ENCODE data around the gene VWDE. TPM values are rescaled to one million over a fixed set of nuclear protein-coding genes. Genes with fewer than 3 reads are reported as not detected.

The VWDE gene
- total RNA-seq, 1 experiment from 2014 or later, result 0.70 TPM

- Mint-ChIP-seq H3K36me3 (ENCODE audit: insufficient read depth, unreplicated experiment) (no peaks in the 10 kb centered on the region), H3K4me3 (ENCODE audit: unreplicated experiment) (no peak overlapping the region), H3K9me3 (ENCODE audit: unreplicated experiment) (peaks cover 15% of the 10 kb centered on the region), H3K4me1 (ENCODE audit: low read depth, unreplicated experiment) (no peaks in the 10 kb centered on the region), H3K27me3 (ENCODE audit: insufficient read depth, unreplicated experiment) (peaks cover 22% of the 10 kb centered on the region), H3K27ac (ENCODE audit: unreplicated experiment) (no peak overlapping the region)
- POLR2A ChIA-PET, result no interaction called here
- no peaks in the 10 kb centered on the region; the same call in 1 of the 2 replicates for H3K9me3 ChIP-seq
- H3K4me1 ChIP-seq, result no peaks in the 10 kb centered on the region
- intact Hi-C loops (cut with micrococcal nuclease; ENCODE audit: unreplicated experiment), result no loop called here
- no peak for DNase-seq
- no peak overlapping the region for H3K4me3 ChIP-seq (ENCODE audit: low read depth, low read length)
- H3K36me3 ChIP-seq (ENCODE audit: control insufficient read depth, insufficient read depth, low read length), result no peaks in the 10 kb centered on the region
- CTCF ChIA-PET, result no interaction called here
- no peak for TF ChIP-seq CTCF (IDR thresholded peaks at IDR 0.05; ENCODE audit: insufficient read depth in 1 of 2, low read depth in 1 of 2, low read length in 1 of 2, severe bottlenecking in 1 of 2, unreplicated experiment in 1 of 2)
- H3K27me3 ChIP-seq (replicated peaks; ENCODE audit: control insufficient read depth, insufficient read depth, low read length), result peaks cover 1% of the 10 kb centered on the region; the same call in 1 of the 2 replicates
- no TSS peak for BruUV-seq (replicated peaks)
These were observed 1.3 kb downstream of the VWDE start for GRCh38 chr7:12402365-12402725.

GRCh38 chr7:12401538-12402364 is 1.9 kb downstream of the VWDE start:
- DNase-seq, result no peak
- POLR2A ChIA-PET, result no interaction called here
- H3K27me3 Mint-ChIP-seq (ENCODE audit: insufficient read depth, unreplicated experiment), result peaks cover 22% of the 10 kb centered on the region
- no peak overlapping the region for H3K27ac Mint-ChIP-seq (ENCODE audit: unreplicated experiment)
- peaks cover 12% of the 10 kb centered on the region for H3K9me3 Mint-ChIP-seq (ENCODE audit: unreplicated experiment)
- peaks cover 1% of the 10 kb centered on the region; the same call in 1 of the 2 replicates for H3K27me3 ChIP-seq (replicated peaks; ENCODE audit: control insufficient read depth, insufficient read depth, low read length)
- no peak overlapping the region for H3K4me3 Mint-ChIP-seq (ENCODE audit: unreplicated experiment)
- TF ChIP-seq CTCF (IDR thresholded peaks at IDR 0.05; ENCODE audit: insufficient read depth in 1 of 2, low read depth in 1 of 2, low read length in 1 of 2, severe bottlenecking in 1 of 2, unreplicated experiment in 1 of 2), result no peak
- no peaks in the 10 kb centered on the region for H3K36me3 Mint-ChIP-seq (ENCODE audit: insufficient read depth, unreplicated experiment)
- no peaks in the 10 kb centered on the region; the same call in 1 of the 2 replicates for H3K9me3 ChIP-seq
- H3K4me3 ChIP-seq (ENCODE audit: low read depth, low read length), result no peak overlapping the region
- BruUV-seq (replicated peaks), result no TSS peak
- H3K4me1 ChIP-seq, result no peaks in the 10 kb centered on the region
- H3K4me1 Mint-ChIP-seq (ENCODE audit: low read depth, unreplicated experiment), result no peaks in the 10 kb centered on the region
- H3K36me3 ChIP-seq (ENCODE audit: control insufficient read depth, insufficient read depth, low read length), result no peaks in the 10 kb centered on the region
- CTCF ChIA-PET, result no interaction called here
- intact Hi-C loops (cut with micrococcal nuclease; ENCODE audit: unreplicated experiment), result no loop called here

GRCh38 chr7:12398186-12398585 is 5.5 kb downstream of the VWDE start:
- no peak for TF ChIP-seq CTCF (IDR thresholded peaks at IDR 0.05; ENCODE audit: insufficient read depth in 1 of 2, low read depth in 1 of 2, low read length in 1 of 2, severe bottlenecking in 1 of 2, unreplicated experiment in 1 of 2)
- H3K4me1 Mint-ChIP-seq (ENCODE audit: low read depth, unreplicated experiment), result no peaks in the 10 kb centered on the region
- H3K27ac Mint-ChIP-seq (ENCODE audit: unreplicated experiment), result no peak overlapping the region
- no peak for DNase-seq
- H3K4me3 ChIP-seq (ENCODE audit: low read depth, low read length), result no peak overlapping the region
- no peak overlapping the region for H3K4me3 Mint-ChIP-seq (ENCODE audit: unreplicated experiment)
- no peaks in the 10 kb centered on the region for H3K4me1 ChIP-seq
- intact Hi-C loops (cut with micrococcal nuclease; ENCODE audit: unreplicated experiment), result no loop called here
- no peaks in the 10 kb centered on the region for H3K36me3 Mint-ChIP-seq (ENCODE audit: insufficient read depth, unreplicated experiment)
- H3K27me3 Mint-ChIP-seq (ENCODE audit: insufficient read depth, unreplicated experiment), result peaks cover 14% of the 10 kb centered on the region
- POLR2A ChIA-PET, result no interaction called here
- CTCF ChIA-PET, result no interaction called here
- BruUV-seq (replicated peaks), result no TSS peak
- H3K36me3 ChIP-seq (ENCODE audit: control insufficient read depth, insufficient read depth, low read length), result no peaks in the 10 kb centered on the region
- H3K27me3 ChIP-seq (replicated peaks; ENCODE audit: control insufficient read depth, insufficient read depth, low read length), result no peaks in the 10 kb centered on the region
- no peaks in the 10 kb centered on the region; the same call in 1 of the 2 replicates for H3K9me3 ChIP-seq
- H3K9me3 Mint-ChIP-seq (ENCODE audit: unreplicated experiment), result peaks cover 12% of the 10 kb centered on the region

Data from Caco-2 (cell line).